Upper lobe of left lung (tissue), 6 donors: ENCODE measurements around the gene KLHDC3. TPM values are rescaled to one million over a fixed set of nuclear protein-coding genes. Genes with fewer than 3 reads are reported as not detected.

Source experiments
- ATAC-seq, 2 donors: fragments of 200-7000 bp; cut with Tn5 transposase; one replicate each; pipeline ENCODE4 v1.9.1; 2022; ENCODE audit warnings: mild to moderate bottlenecking in 2 of 2, moderate library complexity in 2 of 2; ENCODE audit not compliant: low FRiP score in 2 of 2
- DNase-seq, 2 donors: peaks; one replicate each; pipeline ENCODE4 v3.0.0-alpha.2; 2019 to 2020
- H3K27ac ChIP-seq, 4 donors: fragments of 200-600 bp; sonication (generic); one replicate each; pipeline ENCODE4 v1.5.1; 2016 to 2019
- H3K27me3 ChIP-seq, 4 donors: fragments of 200-600 bp; sonication (generic); one replicate each; pipeline ENCODE4 v1.5.1; 2017 to 2019
- H3K36me3 ChIP-seq, 4 donors: fragments of 200-600 bp; sonication (generic); one replicate each; pipeline ENCODE4 v1.5.1; 2016 to 2019
- H3K4me1 ChIP-seq, 4 donors: fragments of 200-600 bp; sonication (generic); one replicate each; pipeline ENCODE4 v1.5.1; 2018 to 2019
- H3K4me3 ChIP-seq, 4 donors: fragments of 200-600 bp; sonication (generic); one replicate each; pipeline ENCODE4 v1.5.1; 2017 to 2019; ENCODE audit warnings: mild to moderate bottlenecking in 2 of 4, moderate library complexity in 1 of 4
- H3K9me3 ChIP-seq, 4 donors: fragments of 200-600 bp; sonication (generic); one replicate each; pipeline ENCODE4 v1.5.1; 2018 to 2019
- CTCF ChIP-seq, 6 experiments: fragments of 450-650 bp in 4 of 6; fragments of 200-600 bp in 2 of 6; sonication (generic) in 2 of 6; IDR thresholded peaks; one replicate each; pipeline ENCODE4 v1.5.1; 2016 to 2019; ENCODE audit warnings: antibody characterized with exemption in 6 of 6
- EP300 ChIP-seq, 4 donors: sonication (generic); formaldehyde crosslinking; IDR thresholded peaks; one replicate each; pipeline ENCODE4 v1.5.1; 2017; ENCODE audit warnings: antibody characterized with exemption in 4 of 4, control low read depth in 2 of 4
- POLR2A ChIP-seq, 4 donors: fragments of 450-650 bp; IDR thresholded peaks; one replicate each; pipeline ENCODE4 v1.5.1; 2016 to 2017; ENCODE audit warnings: antibody characterized with exemption in 4 of 4, mild to moderate bottlenecking in 2 of 4
- POLR2AphosphoS5 ChIP-seq, 2 donors: sonication (generic); formaldehyde crosslinking; IDR thresholded peaks; one replicate each; pipeline ENCODE4 v1.5.1; 2017; ENCODE audit warnings: antibody characterized with exemption in 2 of 2
- WGBS, 2 donors: methylation state at CpG; one replicate each; pipeline ENCODE4 v1.1.5; 2017 to 2018; 5-methylcytosine and 5-hydroxymethylcytosine counted together
- total RNA-seq, 6 donors: library from RNA; depleted of rRNA in 4 of 6; stranded (reverse); fragments of >200 nt in 4 of 6; gene quantifications; one replicate each; pipeline versions ENCODE4 v1.1.0 to v1.2.1, GENCODE V29; 2016 to 2021
- donor health status: DM: no; HTN: no; CAD: no; lungs with moderate emphysema.
- donor health status: DM: no; HTN: yes; CAD: no; lungs with severe emphysema.

The KLHDC3 gene
- total RNA-seq, 6 donors from 2014 or later = 36.7 to 74.0 (median 59.3) TPM

- 83 to 98% methylated on average over 5 to 19 of the region's 19 CpGs for WGBS, 2 donors
- peaks cover 4 to 47% (median 31%) of the 10 kb centered on the region in 4 donors for H3K36me3 ChIP-seq
- TF ChIP-seq CTCF (IDR thresholded peaks at IDR 0.05) (no peak), POLR2A (IDR thresholded peaks at IDR 0.05) (no peak)
- H3K27me3 ChIP-seq = no peaks in the 10 kb centered on the region
- ATAC-seq (no peak), DNase-seq (peak in 1 of 2 donors; percentile 78)
- peaks cover 16 to 24% (median 16%) of the 10 kb centered on the region in 4 donors for H3K4me1 ChIP-seq
- peak overlapping the region in 3 of 4 donors; percentile 66 to 89 (median 76) for H3K4me3 ChIP-seq
- H3K9me3 ChIP-seq = no peaks in the 10 kb centered on the region
- peak overlapping the region in 3 of 4 donors; percentile 88 to 94 (median 93) for H3K27ac ChIP-seq
These were observed 38.3 kb downstream of the KLHDC3 start for GRCh38 chr6:43052225-43052841.

- 26 to 31% methylated on average over 22 of the region's 22 CpGs for whole genome bisulfite sequencing, 2 donors
- Histone ChIP-seq H3K9me3 (no peaks in the 10 kb centered on the region), H3K4me1 (peaks cover 17 to 27% (median 19%) of the 10 kb centered on the region in 4 donors), H3K4me3 (peak overlapping the region; percentile 62 to 89 (median 71)), H3K27me3 (no peaks in the 10 kb centered on the region), H3K27ac (peak overlapping the region; percentile 83 to 94 (median 90)), H3K36me3 (peaks cover 4 to 48% (median 30%) of the 10 kb centered on the region in 4 donors)
- TF ChIP-seq POLR2A (IDR thresholded peaks at IDR 0.05) = no peak
- no peak for TF ChIP-seq EP300 (IDR thresholded peaks at IDR 0.05)
- peak; percentile 9 to 31 for ATAC-seq
- peak in 1 of 2 donors; percentile 35 for DNase-seq
These were observed 38.9 kb downstream of the KLHDC3 start for GRCh38 chr6:43052842-43053544.

DNA sequence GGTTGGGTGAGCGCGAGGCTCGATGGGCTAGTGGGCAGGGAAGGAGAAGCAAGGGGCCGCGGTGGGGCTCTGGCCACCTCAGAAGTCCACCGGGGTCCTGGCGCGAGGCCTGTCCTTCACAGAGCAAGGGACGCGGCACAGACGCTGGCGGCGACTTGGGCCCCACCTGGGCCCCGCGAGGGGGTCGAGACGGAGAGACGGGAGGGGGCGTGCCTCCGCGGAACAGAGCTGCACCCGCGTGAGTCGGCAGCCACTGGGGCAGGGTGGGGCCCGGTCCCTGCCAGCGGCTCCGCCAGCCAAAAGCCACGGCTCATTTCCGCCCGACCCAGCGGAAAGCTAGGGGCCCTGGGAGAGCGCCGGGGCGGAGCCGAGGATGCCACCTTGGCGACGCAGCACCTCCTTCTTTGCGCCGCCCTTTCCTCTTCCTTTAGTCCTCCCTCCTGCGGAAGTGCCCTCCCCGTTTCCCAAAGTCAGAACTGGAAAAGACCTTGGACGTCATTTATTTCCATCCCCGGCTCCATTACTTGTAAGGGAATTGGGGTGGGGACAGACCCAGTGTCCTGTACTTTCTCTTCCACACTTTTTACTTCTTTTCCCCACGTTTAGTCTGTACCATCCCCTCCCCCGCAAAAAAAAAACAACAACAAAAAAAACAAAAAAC lies 39.6 kb downstream of the KLHDC3 start, which contains the start of gene CUL7:
Gene CUL7 (minus strand): TSS at position 307 of the 661 bp plus-strand sequence. CDS start 1,063 bp downstream, outside the sequence.
- H3K36me3 ChIP-seq = peaks cover 4 to 41% (median 28%) of the 10 kb centered on the region in 4 donors
- peak within 1 kb of the TSS; percentile 62 to 89 (median 71) for H3K4me3 ChIP-seq
- H3K4me1 ChIP-seq = peaks cover 23 to 34% (median 25%) of the 10 kb centered on the region in 4 donors
- WGBS, 2 donors = 2 to 4% methylated on average over 16 to 42 of the region's 45 CpGs
- DNase-seq = peak; percentile 96
- no peaks in the 10 kb centered on the region for H3K9me3 ChIP-seq
- peak within 1 kb of the TSS; percentile 83 to 94 (median 90) for H3K27ac ChIP-seq
- TF ChIP-seq POLR2A (IDR thresholded peaks at IDR 0.05) (peak in 2 of 4 donors; percentile 47 to 89), EP300 (IDR thresholded peaks at IDR 0.05) (peak in 1 of 4 donors; percentile 37), CTCF (IDR thresholded peaks at IDR 0.05) (peak in 2 of 6 experiments; percentile 5 to 12), POLR2AphosphoS5 (IDR thresholded peaks at IDR 0.05) (peak; percentile 82 to 91)
- no peaks in the 10 kb centered on the region for H3K27me3 ChIP-seq
- peak; percentile 97 for ATAC-seq

- WGBS, 2 donors = 70 to 72% methylated on average over 17 of the region's 17 CpGs
- Histone ChIP-seq H3K36me3 (peaks cover 4 to 34% (median 24%) of the 10 kb centered on the region in 4 donors), H3K9me3 (no peaks in the 10 kb centered on the region), H3K27me3 (no peaks in the 10 kb centered on the region), H3K27ac (peak overlapping the region; percentile 83 to 94 (median 90)), H3K4me3 (peak overlapping the region in 3 of 4 donors; percentile 66 to 89 (median 76)), H3K4me1 (peaks cover 26 to 35% (median 28%) of the 10 kb centered on the region in 4 donors)
- no peak for ATAC-seq
- DNase-seq = peak in 1 of 2 donors; percentile 82
- TF ChIP-seq POLR2AphosphoS5 (IDR thresholded peaks at IDR 0.05) (no peak), CTCF (IDR thresholded peaks at IDR 0.05) (no peak), EP300 (IDR thresholded peaks at IDR 0.05) (no peak), POLR2A (IDR thresholded peaks at IDR 0.05) (no peak)
These were observed 40.3 kb downstream of the KLHDC3 start for GRCh38 chr6:43054206-43054943.
